H1 (cell line): ENCODE measurements around the gene EXD3. TPM values are rescaled to one million over a fixed set of nuclear protein-coding genes. Genes with fewer than 3 reads are reported as not detected.

Source experiments
- SUZ12 ChIP-seq: fragments of 200-600 bp; sonication (generic); IDR thresholded peaks from 2 replicates; pipeline ENCODE4 v1.6.1; 2012; ENCODE audit warnings: mild to moderate bottlenecking, inconsistent platforms, low read length, moderate library complexity, mixed read lengths
- polyA plus RNA-seq, 7 experiments: library from polyadenylated mRNA; depleted of rRNA in 3 of 7; stranded (reverse) in 5 of 7; unstranded in 2 of 7; fragments of >200 nt in 5 of 7; fragments of 200-250 nt in 2 of 7; gene quantifications; 1 replicate in 5 of 7; 2 replicates in 1 of 7; 4 replicates in 1 of 7; pipeline versions ENCODE4 v1.2.1 to v1.2.3, GENCODE V29; 2011 to 2013; ENCODE audit warnings: missing spikeins in 2 of 7, mixed read lengths in 2 of 7
- total RNA-seq: library from RNA; stranded (reverse); fragmentation: NEBNext Ultra II Directional; extraction: Animal tissue kit (Norgen Biotek cat#: 25700); gene quantifications from 2 replicates; pipeline ENCODE4 v1.2.1, GENCODE V29; 2021

EXD3 gene
- total and polyA plus RNA-seq, 2 of the 8 experiments (the other 6 are each of a cell fraction or from before 2014, with no cell fraction given), result 7.2 to 9.4 TPM

DNA sequence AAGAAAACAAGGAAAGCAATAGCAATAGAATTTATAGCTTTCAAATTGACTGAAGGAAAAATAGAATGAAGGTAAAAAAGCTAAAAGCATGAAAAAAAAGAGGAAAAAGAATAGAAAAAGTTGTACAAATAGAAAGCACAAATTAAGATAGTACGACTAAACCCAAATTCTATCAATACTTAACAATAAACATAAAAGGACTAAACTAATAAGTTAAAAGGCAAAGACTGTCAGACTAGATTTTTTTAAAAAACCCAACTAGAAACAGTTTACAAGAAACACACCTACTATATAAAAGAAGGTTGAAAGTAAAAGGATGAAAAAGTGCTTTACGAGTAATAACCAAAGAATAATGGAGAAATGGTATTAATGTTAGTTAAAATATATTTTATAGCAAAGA lies 86.2 kb downstream of the EXD3 start (continued):
- TF ChIP-seq SUZ12, result no peak
